OCI-LY3 (cell line): ENCODE data around the gene KLHL36.

Experiments used
- CTCF ChIP-seq: fragments of 200-600, 300-600 bp; sonication (generic); IDR thresholded peaks from 2 replicates; pipeline ENCODE4 v1.5.1; 2014; ENCODE audit warnings: antibody characterized with exemption, low read length, low read depth
- EZH2phosphoT487 ChIP-seq: fragments of 200-600 bp; shearing (Covaris generic); IDR thresholded peaks from 2 replicates; pipeline ENCODE4 v1.6.1; 2018; ENCODE audit warnings: antibody characterized with exemption, mixed run types, low read depth

- TF ChIP-seq CTCF (no peak), EZH2phosphoT487 (no peak)
These were observed 61.3 kb downstream of the KLHL36 start for GRCh38 chr16:84709609-84710008.
